Amniotic epithelial cell (primary cell): ENCODE results near the gene ST8SIA6.
"Not testable (repeated sequence)": the region's sequence is repeated elsewhere in the genome, so short reads cannot be mapped to it uniquely, and the experiment has no call there.

Experiments
- DNase-seq: peaks from one replicate; pipeline ENCODE4 v3.0.0-alpha.2; 2010; ENCODE audit warnings: low read depth

ST8SIA6 gene, protein sequence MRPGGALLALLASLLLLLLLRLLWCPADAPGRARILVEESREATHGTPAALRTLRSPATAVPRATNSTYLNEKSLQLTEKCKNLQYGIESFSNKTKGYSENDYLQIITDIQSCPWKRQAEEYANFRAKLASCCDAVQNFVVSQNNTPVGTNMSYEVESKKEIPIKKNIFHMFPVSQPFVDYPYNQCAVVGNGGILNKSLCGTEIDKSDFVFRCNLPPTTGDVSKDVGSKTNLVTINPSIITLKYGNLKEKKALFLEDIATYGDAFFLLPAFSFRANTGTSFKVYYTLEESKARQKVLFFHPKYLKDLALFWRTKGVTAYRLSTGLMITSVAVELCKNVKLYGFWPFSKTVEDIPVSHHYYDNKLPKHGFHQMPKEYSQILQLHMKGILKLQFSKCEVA

DNA sequence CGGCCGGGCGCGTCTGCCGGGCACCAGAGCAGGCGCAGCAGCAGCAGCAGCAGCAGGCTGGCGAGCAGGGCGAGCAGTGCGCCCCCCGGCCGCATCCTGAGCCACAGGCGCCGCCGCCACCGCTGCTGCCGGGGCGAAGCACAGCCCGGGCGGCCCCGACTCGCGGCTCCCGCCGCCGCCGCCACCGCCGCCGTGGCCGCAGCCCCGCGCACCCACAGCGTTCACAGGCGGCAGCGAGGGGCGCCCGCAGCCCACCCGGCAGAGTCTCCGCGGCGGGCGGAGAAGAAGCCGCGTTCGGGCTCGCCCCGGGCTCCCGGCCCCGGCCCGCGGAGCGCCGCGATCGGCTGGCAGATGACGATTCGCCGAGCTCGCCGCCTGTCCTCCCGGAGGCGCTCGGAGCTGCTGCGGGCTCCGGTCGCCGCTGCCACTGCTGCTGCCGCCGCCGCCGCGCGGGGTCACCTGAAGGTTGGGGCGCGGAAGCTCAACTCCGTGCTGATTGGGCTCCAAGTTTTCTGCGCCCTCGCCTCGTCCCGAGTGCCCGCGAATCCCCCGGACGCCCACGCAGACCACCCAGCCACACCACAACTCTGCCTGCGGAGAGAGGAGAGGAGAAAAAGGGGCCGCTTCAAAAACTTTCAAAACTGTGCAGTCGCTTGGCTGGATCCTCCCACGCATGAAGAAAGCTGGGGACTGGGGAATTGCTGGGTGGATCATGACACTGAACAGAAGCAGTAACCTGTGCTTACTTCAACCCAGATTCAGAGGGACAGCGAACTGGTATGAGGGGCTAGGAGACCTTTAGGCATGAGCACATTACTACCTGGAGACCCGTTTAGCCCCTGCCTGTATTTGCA, at the start of gene ST8SIA6:
Gene ST8SIA6, minus strand, starts transcription at position 435 of the 854 bp plus-strand sequence. Its CDS starts 340 bp downstream, at position 95.
- DNase-seq, result peak; percentile 32

DNA sequence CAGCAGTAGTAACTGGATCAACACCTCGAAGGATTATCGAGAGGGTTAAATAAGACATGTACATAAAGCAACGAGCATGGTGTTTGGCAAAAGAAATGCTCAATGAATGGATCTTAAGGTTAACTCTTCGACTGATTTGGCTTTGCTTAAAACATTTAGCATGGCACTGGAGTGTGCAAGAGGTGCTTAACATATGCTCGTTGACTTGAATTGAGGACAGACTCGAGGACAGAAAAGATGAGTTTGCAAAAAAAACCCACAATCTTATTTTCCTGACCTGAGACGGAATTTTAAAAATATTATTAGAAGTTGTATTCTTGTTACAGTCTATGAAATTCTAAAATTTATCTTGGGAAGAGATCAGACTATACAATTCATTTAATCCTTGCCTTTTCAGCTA, 49.4 kb upstream of the ST8SIA6 start:
- DNase-seq, result no peak

DNA sequence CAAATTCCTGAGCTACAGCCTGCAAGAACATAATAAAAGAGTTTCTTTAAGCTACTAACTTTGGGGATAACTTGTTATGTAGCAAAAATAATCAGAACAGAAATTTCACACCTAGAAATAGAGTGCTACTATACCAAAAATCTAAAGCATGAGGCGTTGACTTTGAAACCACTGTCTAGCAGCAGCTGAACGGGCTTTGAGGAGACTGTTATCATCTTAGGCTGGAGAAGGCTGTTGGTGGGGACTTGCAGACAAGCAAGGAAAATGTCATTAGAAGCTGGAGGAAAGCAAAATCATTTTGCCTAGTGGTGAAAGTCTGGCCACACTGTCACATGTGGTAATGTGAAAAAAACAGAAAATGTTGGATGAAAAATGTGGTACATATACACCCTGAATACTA, 48.4 kb upstream of the ST8SIA6 start:
- no peak for DNase-seq

DNA sequence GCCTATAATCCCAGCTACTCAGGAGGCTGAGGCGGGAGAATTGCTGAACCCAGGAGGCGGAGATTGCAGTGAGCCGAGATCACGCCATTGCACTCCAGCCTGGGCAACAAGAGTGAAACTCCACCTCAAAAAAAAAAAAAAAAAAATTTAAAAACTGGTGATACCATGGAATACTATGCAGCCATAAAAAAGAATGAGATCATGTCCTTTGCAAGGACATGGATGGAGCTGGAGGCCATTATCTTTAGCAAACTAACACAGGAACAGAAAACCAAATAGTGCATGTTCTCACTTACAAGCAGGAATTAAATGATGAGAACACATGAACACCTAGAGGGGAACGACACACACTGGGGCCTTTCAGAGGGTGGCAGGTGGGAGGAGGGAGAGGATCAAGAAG, 44.6 kb upstream of the ST8SIA6 start:
- DNase-seq, result not testable (repeated sequence)

DNA sequence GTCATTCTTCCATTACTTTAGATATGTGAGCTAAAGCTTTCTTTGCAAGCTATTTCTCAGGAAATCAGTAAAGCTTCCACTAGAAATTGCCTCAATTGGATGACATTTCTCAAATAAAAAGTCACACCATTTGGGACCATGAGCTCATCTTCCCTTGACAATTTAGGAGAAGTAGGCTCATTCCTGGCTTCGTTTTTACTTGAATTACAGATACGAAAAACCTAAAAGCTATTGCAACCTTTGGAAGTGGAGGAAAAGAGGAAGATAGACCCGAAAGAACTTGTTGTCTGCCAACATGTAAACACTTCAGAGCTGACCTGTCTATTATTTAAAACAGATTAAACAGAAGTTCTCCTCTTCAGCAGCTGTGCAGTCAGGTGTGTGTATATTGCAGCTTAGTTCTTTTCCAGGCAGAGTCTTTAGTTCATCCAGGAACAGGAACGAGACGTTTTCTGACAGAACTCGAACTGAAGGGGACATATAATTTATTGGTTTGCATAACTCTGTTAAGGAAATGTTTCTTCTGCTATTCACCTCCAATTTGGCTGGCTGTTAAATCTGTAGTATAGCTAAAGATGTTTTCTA, 43.1 kb upstream of the ST8SIA6 start:
- no peak for DNase-seq

DNA sequence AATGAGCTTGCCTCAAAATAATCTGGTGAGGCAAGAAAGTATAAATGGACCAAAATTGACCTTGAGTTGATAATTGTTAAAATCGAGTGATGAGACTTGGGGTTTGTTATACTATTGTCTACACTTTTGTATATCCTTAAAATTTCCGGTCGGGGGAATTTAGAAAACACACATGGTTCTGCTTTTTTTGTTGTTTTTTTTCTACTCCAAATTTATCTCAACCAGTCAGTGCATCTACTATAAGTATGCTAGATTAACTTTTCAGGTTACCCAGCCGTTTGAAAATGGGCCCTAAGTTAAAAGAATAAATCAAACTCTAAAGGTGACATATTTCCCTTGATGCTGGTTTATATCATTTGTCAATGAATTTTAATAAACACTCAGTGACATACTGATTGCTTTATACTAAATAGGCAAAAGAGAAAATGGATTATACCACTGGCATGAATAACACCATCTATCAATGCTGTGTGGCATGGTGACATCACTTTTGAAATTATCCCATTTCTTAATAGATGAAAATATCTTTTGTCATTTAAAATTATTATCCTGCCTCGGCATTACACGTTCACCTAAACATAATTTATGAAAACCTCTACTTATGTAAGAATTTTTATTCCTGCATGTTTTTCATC, 40.3 kb upstream of the ST8SIA6 start:
- no peak for DNase-seq

DNA sequence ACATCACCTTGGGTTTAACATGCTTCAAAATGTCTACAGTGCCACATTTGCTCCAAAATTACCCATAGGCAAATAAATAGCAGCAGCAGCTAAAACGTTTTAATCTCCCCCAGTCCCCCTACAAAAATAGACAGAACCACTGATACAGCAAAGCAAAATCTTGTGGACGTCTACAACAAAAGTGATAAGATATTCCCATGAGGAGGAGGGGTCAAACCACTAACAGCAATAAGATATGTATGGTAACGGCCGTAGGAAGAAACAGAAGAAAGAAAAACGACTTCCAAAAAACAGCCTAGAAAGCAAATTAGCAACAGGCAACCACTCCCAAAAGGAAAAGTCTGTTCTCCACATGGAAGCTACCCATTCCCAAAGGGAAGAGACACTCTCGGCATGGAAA, 34.5 kb upstream of the ST8SIA6 start:
- no peak for DNase-seq

DNA sequence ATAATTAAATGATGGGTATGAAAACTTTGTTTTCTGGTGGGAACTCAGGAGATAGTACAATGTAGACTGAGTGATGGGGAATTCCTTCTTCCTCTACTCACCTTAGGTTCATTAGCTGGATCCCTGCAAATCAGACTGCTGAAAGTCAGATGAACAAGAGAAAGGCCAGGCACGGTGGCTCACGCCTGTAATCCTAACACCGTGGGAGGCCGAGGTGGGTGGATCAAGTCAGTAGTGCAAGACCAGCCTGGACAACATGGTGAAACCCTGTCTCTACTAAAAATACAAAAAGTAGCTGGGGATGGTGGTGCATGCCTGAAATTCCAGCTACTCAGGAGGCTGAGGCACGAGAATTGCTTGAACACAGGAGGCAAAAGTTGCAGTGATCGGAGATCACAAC, 28.7 kb upstream of the ST8SIA6 start:
- no peak for DNase-seq

DNA sequence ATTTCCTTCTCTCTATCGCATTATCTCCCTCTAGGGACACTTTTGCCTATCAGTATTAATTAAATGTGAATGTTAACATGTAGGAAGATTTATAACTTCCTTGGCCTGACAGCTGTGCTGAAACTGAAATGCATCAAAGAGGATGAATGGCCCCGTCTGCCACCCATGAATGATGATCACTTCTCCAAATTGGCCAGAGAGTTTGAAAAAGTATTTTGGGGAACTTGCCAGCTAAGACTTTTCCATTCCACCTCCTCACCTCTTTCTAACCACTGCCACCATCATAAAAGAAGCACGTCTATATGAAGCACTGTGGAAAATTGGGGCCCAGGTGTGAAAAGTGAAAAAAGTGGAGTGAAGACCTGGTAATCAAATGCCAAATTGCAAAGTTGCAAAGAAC, 25.4 kb upstream of the ST8SIA6 start:
- DNase-seq, result no peak

DNA sequence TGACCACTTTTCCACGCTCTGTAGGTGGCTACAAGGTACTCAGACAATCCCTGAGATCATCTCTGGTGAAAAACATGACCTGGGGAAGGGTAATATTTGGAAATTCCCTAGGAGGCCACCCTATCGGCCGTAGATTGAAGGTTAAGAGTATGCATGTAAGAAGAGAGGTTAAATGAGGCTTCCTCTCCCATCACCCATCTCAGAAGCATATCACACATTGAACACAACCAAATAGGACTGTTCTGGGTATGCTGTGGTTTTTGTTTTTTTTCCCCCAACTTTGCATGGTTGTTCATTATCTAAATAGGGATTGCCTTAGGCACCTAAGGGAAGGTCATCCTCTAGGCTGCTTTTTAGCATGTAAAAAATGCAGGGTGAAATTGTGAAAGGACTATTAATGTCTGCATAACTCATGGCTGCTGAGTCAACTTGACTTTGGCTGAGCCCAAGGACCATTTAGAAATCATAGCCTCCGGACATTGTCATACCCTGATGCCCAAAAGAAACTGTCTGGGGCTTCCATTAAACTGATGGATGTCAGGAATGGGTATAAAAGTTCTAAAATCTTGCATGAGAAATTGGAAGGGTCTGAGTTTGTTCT, 24.7 kb upstream of the ST8SIA6 start:
- DNase-seq, result peak; percentile 8

DNA sequence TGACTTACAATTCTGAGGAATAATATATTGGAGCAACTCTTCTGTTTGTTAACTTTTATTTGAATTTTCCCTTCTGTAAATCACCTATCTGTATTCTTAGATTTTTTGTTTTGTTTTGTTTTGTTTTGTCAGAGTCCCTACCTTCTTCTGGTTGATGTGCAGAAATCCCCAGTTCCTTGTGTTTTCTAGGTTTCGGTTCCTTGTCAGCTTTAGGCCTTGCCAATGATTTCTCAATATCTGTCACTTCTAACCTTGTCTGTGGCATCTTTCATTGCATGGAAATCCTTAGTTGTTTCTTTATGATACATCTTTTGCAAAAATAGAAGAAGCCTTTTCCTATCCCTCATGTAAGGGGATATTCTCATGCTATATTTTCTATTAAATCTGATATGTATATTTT, 21.7 kb upstream of the ST8SIA6 start:
- DNase-seq, result no peak

DNA sequence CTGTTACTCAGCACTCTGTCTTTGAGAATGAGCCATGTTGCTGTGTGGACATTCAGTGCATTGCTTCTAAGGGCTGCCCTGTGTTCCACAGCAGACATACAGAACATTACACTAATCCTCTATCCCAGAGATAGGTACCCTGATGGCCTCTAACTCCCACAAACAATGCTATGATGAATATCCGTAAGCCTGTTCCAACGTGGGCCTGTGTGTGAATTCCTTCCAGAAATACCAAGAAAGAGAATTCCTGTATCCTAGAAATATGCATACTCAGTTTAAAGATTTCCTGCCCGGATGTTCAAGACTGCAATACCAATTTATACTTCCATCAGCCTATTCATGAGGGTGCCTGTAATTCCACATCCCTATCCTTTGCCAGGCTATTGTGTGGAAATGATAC, 21.3 kb upstream of the ST8SIA6 start:
- DNase-seq, result peak; percentile 28

DNA sequence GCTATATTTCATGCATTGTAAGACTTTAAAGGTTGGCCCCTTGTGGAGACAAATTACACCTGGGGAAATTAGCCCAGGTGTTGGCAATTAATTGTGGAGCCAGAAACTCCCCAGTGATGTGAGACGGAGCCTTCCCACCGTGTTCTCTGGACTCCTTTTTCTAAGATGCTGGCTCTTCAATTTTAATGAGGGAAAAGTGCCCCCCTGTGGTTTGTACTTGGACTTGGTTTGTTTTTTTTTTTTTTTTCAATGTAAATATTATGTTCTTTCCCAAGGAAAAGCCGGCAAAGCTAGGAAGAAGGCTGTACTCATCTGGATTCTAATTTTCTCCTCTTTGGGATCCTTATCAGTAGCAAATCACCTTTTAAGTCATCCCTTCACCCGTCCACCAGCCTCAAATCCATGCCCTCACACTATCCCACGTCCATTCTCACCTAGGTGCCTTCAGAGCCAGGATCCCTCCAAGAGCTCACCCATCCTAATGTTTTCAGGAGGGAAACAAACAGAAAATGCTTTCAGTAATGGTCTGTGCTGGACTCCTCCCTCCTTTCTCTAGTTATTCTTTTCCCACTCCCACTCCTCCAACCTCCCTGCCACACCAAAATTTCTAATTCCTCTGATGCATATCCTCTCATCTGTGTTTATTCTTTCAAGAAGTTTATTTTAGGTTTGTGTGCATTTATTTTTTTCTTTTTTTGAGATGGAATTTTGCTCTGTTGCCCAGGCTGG, 20.4 kb upstream of the ST8SIA6 start:
- DNase-seq, result no peak

DNA sequence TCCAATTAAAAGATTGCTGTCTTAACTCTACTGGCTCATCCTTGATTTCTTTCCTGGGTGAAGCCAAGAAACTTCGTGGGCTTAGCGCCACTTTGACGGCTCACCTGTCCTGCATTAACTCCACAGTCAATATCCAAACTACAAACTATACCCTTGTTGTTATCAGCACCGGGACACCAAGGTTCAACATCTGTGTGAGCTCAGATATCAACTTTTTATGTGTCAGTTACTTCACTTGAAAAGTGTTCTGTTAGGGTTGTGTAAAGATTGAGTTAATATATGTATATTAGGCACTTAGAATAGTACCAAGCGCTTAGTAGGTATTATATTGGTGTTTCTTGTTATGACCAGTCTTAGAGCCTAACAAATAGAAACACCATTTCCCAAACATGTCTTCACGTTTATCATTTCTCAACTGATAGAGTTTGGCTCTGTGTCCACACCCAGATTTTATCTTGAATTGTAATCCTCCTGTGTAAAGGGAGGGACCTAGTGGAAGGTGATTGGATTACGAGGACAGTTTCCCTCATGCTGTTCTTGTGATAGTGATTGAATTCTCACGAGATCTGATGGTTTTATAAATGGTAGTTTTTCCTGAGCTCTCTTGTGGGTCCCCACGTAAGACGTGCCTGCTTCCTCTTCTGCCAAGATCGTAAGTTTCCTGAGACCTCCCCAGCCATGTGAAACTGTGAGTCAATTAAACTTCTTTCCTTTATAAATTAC, 19.0 kb upstream of the ST8SIA6 start:
- DNase-seq, result no peak

DNA sequence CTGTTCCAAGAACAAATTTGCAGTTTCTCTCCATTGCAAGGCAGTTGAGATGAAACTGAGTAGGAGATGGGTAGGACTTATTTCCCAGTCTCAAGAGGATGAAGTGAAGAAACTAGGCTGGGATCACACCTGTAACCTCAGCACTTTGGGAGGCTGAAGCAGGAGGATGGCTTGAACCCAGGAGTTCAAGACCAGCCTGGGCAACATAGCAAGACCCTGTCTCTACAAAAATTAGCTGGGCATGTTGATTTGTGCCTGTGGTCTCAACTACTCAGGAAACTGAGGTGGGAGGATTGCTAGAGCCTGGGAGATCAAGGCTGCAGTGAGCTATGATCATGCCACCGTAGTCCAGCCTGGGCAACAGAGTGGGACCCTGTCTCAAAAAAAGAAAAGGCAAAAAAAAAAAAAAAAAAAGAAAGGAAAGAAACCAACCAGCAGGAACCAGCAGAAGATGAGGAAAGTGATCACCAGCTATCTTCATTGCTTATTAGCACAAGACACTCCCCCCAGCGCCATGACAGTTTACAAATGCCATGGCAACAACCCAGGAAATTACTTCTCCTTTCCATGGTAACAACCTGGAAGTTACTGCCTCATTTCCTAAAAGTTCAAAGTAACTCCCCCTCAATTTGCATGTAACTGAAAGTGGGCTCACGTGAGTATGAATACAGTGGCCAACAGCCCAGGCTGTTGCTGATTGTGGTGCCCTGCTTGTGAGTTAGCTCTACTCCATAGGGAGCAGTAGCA, 18.3 kb upstream of the ST8SIA6 start:
- DNase-seq, result no peak

DNA sequence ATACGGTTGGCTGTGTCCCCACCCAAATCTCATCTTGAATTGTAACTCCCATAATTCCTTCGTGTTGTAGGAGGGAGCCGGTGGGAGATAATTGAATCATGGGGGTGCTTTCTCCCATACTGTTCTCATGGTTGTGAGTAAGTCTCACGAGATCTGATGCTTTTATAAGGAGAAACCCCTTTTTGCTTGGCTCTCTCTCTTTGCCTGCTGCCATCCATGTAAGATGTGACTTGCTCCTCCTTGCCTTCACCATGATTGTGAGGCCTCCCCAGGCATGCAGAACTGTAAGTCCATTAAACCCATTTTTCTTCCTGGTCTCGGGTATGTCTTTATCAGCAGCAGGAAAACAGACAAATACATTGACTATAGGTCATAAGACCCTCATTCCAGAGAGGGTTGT, 15.9 kb upstream of the ST8SIA6 start:
- no peak for DNase-seq

DNA sequence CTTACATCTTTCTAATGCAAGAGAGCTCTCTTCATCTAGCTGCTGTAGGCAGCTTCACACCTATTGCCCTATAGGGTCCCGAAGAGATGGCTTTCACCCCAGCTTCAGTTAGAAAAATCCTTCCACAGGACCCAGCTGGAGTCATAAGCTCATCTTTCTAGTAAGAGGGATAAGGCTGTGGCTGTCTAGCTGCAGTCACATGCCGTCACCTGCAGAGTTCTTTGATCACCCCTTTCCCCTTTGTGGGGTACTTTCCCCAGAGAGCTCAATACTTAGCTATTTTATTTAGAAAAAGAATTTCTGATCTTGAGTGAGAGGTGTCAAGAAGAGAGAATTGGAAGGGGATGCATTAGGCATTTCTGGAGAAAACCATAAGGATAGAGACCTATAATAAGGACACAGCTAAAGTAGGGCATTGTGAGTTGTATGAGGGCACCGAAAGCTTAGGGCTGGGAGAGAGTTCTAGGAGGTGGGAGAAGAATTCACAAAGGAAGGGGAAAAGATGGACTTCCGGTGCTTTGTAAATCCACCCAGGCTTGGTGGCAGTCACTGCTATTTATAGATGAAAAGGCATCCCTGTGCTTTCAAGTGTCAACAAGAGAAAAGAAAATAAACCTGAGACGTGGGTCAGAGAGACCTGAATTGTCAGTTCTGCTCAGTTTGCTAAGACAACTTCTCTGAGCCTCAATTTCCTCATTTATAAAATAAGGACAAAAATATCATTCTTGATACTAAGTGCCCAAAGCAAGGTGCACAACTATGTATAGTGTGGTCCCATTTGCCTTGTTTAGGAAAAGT, 11.1 kb upstream of the ST8SIA6 start:
- DNase-seq, result no peak

DNA sequence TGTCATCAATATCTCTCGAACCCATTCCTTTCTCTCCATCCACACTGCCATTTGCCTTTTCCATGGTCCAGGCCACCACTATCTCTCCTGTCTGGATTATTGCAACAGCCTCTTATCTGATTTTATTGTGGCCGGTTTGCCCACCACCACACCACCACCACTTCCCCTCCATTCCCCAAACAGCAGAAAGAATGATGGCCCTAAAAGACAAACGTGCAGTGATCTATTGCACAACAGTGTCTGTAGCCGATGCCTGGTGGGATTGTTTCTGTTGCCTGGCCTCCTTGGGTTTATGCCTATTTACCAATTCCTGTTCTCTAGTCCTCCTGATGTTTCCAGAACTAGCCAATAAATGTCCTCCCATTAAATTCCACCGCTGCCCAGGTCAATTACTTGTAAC, 10.2 kb upstream of the ST8SIA6 start:
- DNase-seq, result no peak

DNA sequence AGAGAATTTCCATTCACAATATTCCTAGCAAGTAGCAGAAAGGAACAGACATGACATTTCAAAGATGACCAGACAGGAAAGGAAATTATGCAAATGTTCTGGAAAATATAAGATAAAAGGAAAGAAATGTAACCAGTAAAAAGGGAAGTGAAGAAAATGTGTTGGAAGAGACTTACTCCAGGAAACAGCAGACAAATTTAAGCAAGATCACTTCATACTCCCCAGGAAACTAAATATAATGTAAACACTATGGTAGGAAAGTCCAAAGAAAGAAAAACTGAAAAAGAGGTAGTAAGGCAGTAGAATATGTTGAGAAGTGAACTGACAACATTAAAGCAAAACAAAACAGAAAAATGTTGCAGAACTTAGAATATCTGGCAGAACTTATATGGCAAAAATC, 6.4 kb upstream of the ST8SIA6 start:
- no peak for DNase-seq
